HEK293 (cell line): ENCODE measurements around the gene DPP6.

Experiments
- CTCF ChIA-PET: fragments of 350-600 bp; formaldehyde crosslinking; extraction: SDS; loops from one replicate; lab custom pipeline; 2021; ENCODE audit warnings: antibody characterized with exemption; lab: Yijun Ruan, JAX
- POLR2A ChIA-PET: fragments of 300-600 bp; formaldehyde crosslinking; extraction: SDS; loops from one replicate; lab custom pipeline; 2020; ENCODE audit warnings: antibody characterized with exemption, inconsistent platforms; lab: Yijun Ruan, JAX
- H3K27ac ChIP-seq: fragments of 200-500 bp; sonication (Bioruptor generic); 2 replicates; pipeline ENCODE4 v1.5.1; 2014; ENCODE audit warnings: low read depth, low read length, control low read depth, inconsistent platforms; ENCODE audit errors: extremely low read depth
- H3K36me3 ChIP-seq, 2 experiments: fragments of 200-500 bp in 1 of 2; sonication (Bioruptor generic) in 1 of 2; 1 replicate in 1 of 2; 2 replicates in 1 of 2; pipeline ENCODE4 v1.5.1; 2014 to 2017; ENCODE audit warnings: inconsistent platforms in 2 of 2, low read length in 2 of 2; ENCODE audit not compliant: control insufficient read depth in 2 of 2, insufficient read depth in 1 of 2
- H3K4me1 ChIP-seq: fragments of 200-500 bp; sonication (Bioruptor generic); 2 replicates; pipeline ENCODE4 v1.5.1; 2014; ENCODE audit warnings: mild to moderate bottlenecking, low read length, inconsistent platforms; ENCODE audit not compliant: control insufficient read depth, insufficient read depth
- H3K4me3 ChIP-seq: 2 replicates; pipeline ENCODE4 v1.5.1; 2011; ENCODE audit warnings: low read depth, mild to moderate bottlenecking, control low read depth, low read length, moderate library complexity
- H3K9me3 ChIP-seq: fragments of 200-500 bp; sonication (Bioruptor generic); 2 replicates; pipeline ENCODE4 v1.5.1; 2014; ENCODE audit warnings: low read depth, low read length, inconsistent platforms; ENCODE audit not compliant: control insufficient read depth, insufficient read depth
- ELK4 ChIP-seq: IDR thresholded peaks from 2 replicates; pipeline ENCODE4 v1.6.1; 2011; ENCODE audit warnings: mild to moderate bottlenecking, low read depth, low read length, borderline replicate concordance
- HIC1 ChIP-seq: fragments of 450-650 bp; formaldehyde crosslinking; IDR thresholded peaks from 2 replicates; pipeline ENCODE4 v1.5.1; 2016; ENCODE audit warnings: missing biosample characterization, missing genetic modification characterization
- HOXA7 ChIP-seq: sonication (generic); formaldehyde crosslinking; IDR thresholded peaks from 2 replicates; pipeline ENCODE4 v1.8.1; 2022; ENCODE audit warnings: missing genetic modification reagents, borderline replicate concordance
- RBAK ChIP-seq: fragments of 450-650 bp; formaldehyde crosslinking; IDR thresholded peaks from 2 replicates; pipeline ENCODE4 v1.5.1; 2016; ENCODE audit warnings: missing biosample characterization, missing genetic modification characterization
- SP3 ChIP-seq: fragments of 450-650 bp; formaldehyde crosslinking; IDR thresholded peaks from 2 replicates; pipeline ENCODE4 v1.5.1; 2016; ENCODE audit warnings: missing biosample characterization, missing genetic modification characterization
- ZBTB44 ChIP-seq: fragments of 450-650 bp; IDR thresholded peaks from 2 replicates; pipeline ENCODE4 v1.5.1; 2018; ENCODE audit warnings: missing biosample characterization, mild to moderate bottlenecking, missing genetic modification characterization
- ZNF133 ChIP-seq: fragments of 450-650 bp; formaldehyde crosslinking; IDR thresholded peaks from 2 replicates; pipeline ENCODE4 v1.5.1; 2016; ENCODE audit warnings: missing biosample characterization, missing genetic modification characterization
- ZNF19 ChIP-seq: fragments of 450-650 bp; formaldehyde crosslinking; IDR thresholded peaks from 2 replicates; pipeline ENCODE4; 2016; ENCODE audit warnings: missing biosample characterization, missing genetic modification characterization, low read depth
- ZNF239 ChIP-seq: fragments of 450-650 bp; formaldehyde crosslinking; IDR thresholded peaks from 2 replicates; pipeline ENCODE4 v1.5.1; 2016; ENCODE audit warnings: missing biosample characterization, missing genetic modification characterization
- ZNF266 ChIP-seq: fragments of 450-650 bp; formaldehyde crosslinking; IDR thresholded peaks from 2 replicates; pipeline ENCODE4 v1.5.1; 2016; ENCODE audit warnings: missing biosample characterization, missing genetic modification characterization, low read depth
- ZNF292 ChIP-seq: fragments of 450-650 bp; formaldehyde crosslinking; IDR thresholded peaks from 2 replicates; pipeline ENCODE4 v1.5.1; 2016; ENCODE audit warnings: low read depth, missing biosample characterization, missing genetic modification characterization, borderline replicate concordance
- ZNF302 ChIP-seq: fragments of 450-650 bp; formaldehyde crosslinking; IDR thresholded peaks from 2 replicates; pipeline ENCODE4 v1.5.1; 2016; ENCODE audit warnings: missing biosample characterization, missing genetic modification characterization, low read depth
- ZNF324 ChIP-seq: fragments of 450-650 bp; formaldehyde crosslinking; IDR thresholded peaks from 2 replicates; pipeline ENCODE4 v1.5.1; 2016; ENCODE audit warnings: missing biosample characterization, missing genetic modification characterization
- ZNF335 ChIP-seq: fragments of 450-650 bp; formaldehyde crosslinking; conservative IDR thresholded peaks from 2 replicates; pipeline ENCODE4 v1.5.1; 2016; ENCODE audit warnings: missing biosample characterization, missing genetic modification characterization
- ZNF398 ChIP-seq: fragments of 450-650 bp; formaldehyde crosslinking; IDR thresholded peaks from 2 replicates; pipeline ENCODE4 v1.5.1; 2017; ENCODE audit warnings: missing biosample characterization, missing genetic modification characterization
- ZNF514 ChIP-seq: fragments of 450-650 bp; formaldehyde crosslinking; IDR thresholded peaks from 2 replicates; pipeline ENCODE4 v1.5.1; 2016; ENCODE audit warnings: missing biosample characterization, missing genetic modification characterization
- ZNF544 ChIP-seq: fragments of 450-650 bp; formaldehyde crosslinking; IDR thresholded peaks from 2 replicates; pipeline ENCODE4 v1.5.0; 2017; ENCODE audit warnings: missing biosample characterization, missing genetic modification characterization
- ZNF558 ChIP-seq: fragments of 450-650 bp; formaldehyde crosslinking; IDR thresholded peaks from 2 replicates; pipeline ENCODE4 v1.5.1; 2016; ENCODE audit warnings: missing biosample characterization, missing genetic modification characterization
- ZNF571 ChIP-seq: fragments of 450-650 bp; formaldehyde crosslinking; IDR thresholded peaks from 2 replicates; pipeline ENCODE4 v1.5.0; 2017; ENCODE audit warnings: missing biosample characterization, missing genetic modification characterization
- ZNF600 ChIP-seq: fragments of 450-650 bp; formaldehyde crosslinking; IDR thresholded peaks from 2 replicates; pipeline ENCODE4 v1.5.1; 2016; ENCODE audit warnings: missing biosample characterization, missing genetic modification characterization
- ZNF610 ChIP-seq: fragments of 450-650 bp; formaldehyde crosslinking; IDR thresholded peaks from 2 replicates; pipeline ENCODE4 v1.5.1; 2016; ENCODE audit warnings: missing biosample characterization, missing genetic modification characterization, borderline replicate concordance

DPP6 gene

GRCh38 chr7:154450451-154450850 is 398.3 kb downstream of the DPP6 start:
- CTCF ChIA-PET: no interaction called here

GRCh38 chr7:154451480-154452457 is 399.6 kb downstream of the DPP6 start:
- Histone ChIP-seq H3K9me3 (no peaks in the 10 kb centered on the region), H3K27ac (no peak overlapping the region), H3K4me1 (no peaks in the 10 kb centered on the region), H3K36me3 (no peaks in the 10 kb centered on the region), H3K4me3 (no peak overlapping the region)
- ChIA-PET CTCF (interaction anchor here (0.7 kb wide), 1 partner anchor 529 kb away, joined by 3 read pairs; no protein-coding TSS in a partner anchor), POLR2A (no interaction called here)
- TF ChIP-seq ZNF610 (tag by site-specific recombination): no peak
- TF ChIP-seq HOXA7 (CRISPR knock-in tag): no peak
- TF ChIP-seq ZNF514 (tag by site-specific recombination): no peak
- TF ChIP-seq ZNF133 (tag by site-specific recombination): no peak
- no peak for TF ChIP-seq HIC1
- TF ChIP-seq ZNF544: no peak

More at GRCh38 chr7:154450451-154450850, 398.3 kb downstream of the DPP6 start:
- Histone ChIP-seq H3K36me3 (no peaks in the 10 kb centered on the region), H3K4me3 (no peak overlapping the region)
- TF ChIP-seq ZNF324 (tag by site-specific recombination) (no peak), ZNF239 (tag by site-specific recombination) (no peak), SP3 (tag by site-specific recombination) (no peak), ZBTB44 (tag by site-specific recombination) (no peak), ZNF292 (tag by site-specific recombination) (no peak), ZNF571 (tag by site-specific recombination) (no peak), ZNF19 (no peak), ZNF600 (tag by site-specific recombination) (no peak), ZNF302 (tag by site-specific recombination) (no peak), ZNF266 (tag by site-specific recombination) (no peak), ZNF558 (tag by site-specific recombination) (no peak), ZNF398 (tag by site-specific recombination) (no peak), RBAK (no peak), ZNF335 (tag by site-specific recombination) (no peak), ELK4 (no peak)
- TF ChIP-seq, all 188 proteins: peak for 0
- Histone ChIP-seq H3K9me3 (no peaks in the 10 kb centered on the region), H3K27ac (no peak overlapping the region), H3K4me1 (no peaks in the 10 kb centered on the region)
- POLR2A ChIA-PET: no interaction called here
